HepG2 (cell line): ENCODE measurements around the gene SNRPD3. TPM values are rescaled to one million over a fixed set of nuclear protein-coding genes. Genes with fewer than 3 reads are reported as not detected.

ENCODE experiments used
- ARNTL ChIP-seq: sonication (generic); formaldehyde crosslinking; IDR thresholded peaks from 2 replicates; pipeline ENCODE4 v1.4.0; 2020; ENCODE audit warnings: mild to moderate bottlenecking, missing genetic modification reagents
- ATF7-NPFF ChIP-seq: sonication (generic); formaldehyde crosslinking; IDR thresholded peaks from 2 replicates; pipeline ENCODE4 v1.8.1; 2023; ENCODE audit warnings: mild to moderate bottlenecking, low read depth, missing genetic modification reagents, moderate library complexity
- HMG20B ChIP-seq: conservative IDR thresholded peaks from 2 replicates; pipeline ENCODE4 v1.6.1; 2016; ENCODE audit warnings: missing genetic modification reagents, missing compliant biosample characterization
- JARID2 ChIP-seq: sonication (generic); formaldehyde crosslinking; IDR thresholded peaks from 2 replicates; pipeline ENCODE4 v1.8.1; 2023; ENCODE audit warnings: missing genetic modification reagents, inconsistent platforms; ENCODE audit not compliant: insufficient replicate concordance
- MED8 ChIP-seq: sonication (generic); formaldehyde crosslinking; IDR thresholded peaks from 2 replicates; pipeline ENCODE4 v1.8.1; 2023; ENCODE audit warnings: mild to moderate bottlenecking, missing genetic modification reagents; ENCODE audit not compliant: insufficient replicate concordance
- NFAT5 ChIP-seq: sonication (generic); formaldehyde crosslinking; IDR thresholded peaks from 2 replicates; pipeline ENCODE4 v1.4.0; 2020; ENCODE audit warnings: missing genetic modification reagents
- NFYC ChIP-seq: IDR thresholded peaks from 2 replicates; pipeline ENCODE4 v1.6.1; 2016; ENCODE audit warnings: missing genetic modification reagents, missing compliant biosample characterization
- SP1 ChIP-seq, 2 experiments: fragments of 450-650 bp in 1 of 2; sonication (generic) in 1 of 2; formaldehyde crosslinking in 1 of 2; IDR thresholded peaks; 2 replicates each; pipeline versions ENCODE4 v1.4.0 to v1.6.1; 2016 to 2020; ENCODE audit warnings: missing genetic modification reagents in 1 of 2
- TARDBP ChIP-seq: sonication (generic); formaldehyde crosslinking; IDR thresholded peaks from 2 replicates; pipeline ENCODE4 v1.8.0; 2022; ENCODE audit warnings: mild to moderate bottlenecking, missing genetic modification reagents
- ZNF17 ChIP-seq: sonication (generic); formaldehyde crosslinking; IDR thresholded peaks from 2 replicates; pipeline ENCODE4 v1.5.0; 2020; ENCODE audit warnings: mild to moderate bottlenecking, missing genetic modification reagents
- ZNF768 ChIP-seq: sonication (generic); formaldehyde crosslinking; IDR thresholded peaks from 2 replicates; pipeline ENCODE4 v1.4.0; 2020; ENCODE audit warnings: missing genetic modification reagents
- polyA plus RNA-seq, 8 experiments: library from polyadenylated mRNA; depleted of rRNA in 3 of 8; stranded (reverse) in 7 of 8; unstranded in 1 of 8; fragments of >200 nt; fragmentation: Illumina TruSeq in 4 of 8; extraction: Trizol in 4 of 8; gene quantifications; 2 replicates each; pipeline versions ENCODE4 v1.2.1 to v1.2.3, GENCODE V29; 2011 to 2016; ENCODE audit warnings: low read depth in 4 of 8, missing spikeins in 1 of 8, mixed read lengths in 1 of 8; ENCODE audit not compliant: insufficient read depth in 1 of 8
- total RNA-seq, 5 experiments: library from RNA; depleted of rRNA; stranded (reverse); fragments of >200 nt; fragmentation: Illumina TruSeq; extraction: Trizol; gene quantifications; 2 replicates each; pipeline ENCODE4 v1.2.3, GENCODE V29; 2016; ENCODE audit warnings: low read depth in 1 of 5
- TF ChIP-seq, protein P1 (sequence below): sonication (generic); formaldehyde crosslinking; IDR thresholded peaks from 2 replicates; pipeline ENCODE4 v1.5.1; 2020; ENCODE audit warnings: mild to moderate bottlenecking, moderate library complexity, missing genetic modification reagents

Gene SNRPD3
- total and polyA plus RNA-seq, 2 of the 13 experiments (the other 11 are each of a cell fraction or from before 2014, with no cell fraction given) = 110 to 209 TPM

GRCh38 chr22:24587948-24588347 is 32.1 kb downstream of the SNRPD3 start (continued):
- TF ChIP-seq ATF7-NPFF (CRISPR knock-in tag) (no peak), JARID2 (CRISPR knock-in tag) (no peak), MED8 (CRISPR knock-in tag) (no peak), SP1 (IDR thresholded peaks at IDR 0.05) (no peak), SP1 (CRISPR knock-in tag; IDR thresholded peaks at IDR 0.05) (no peak), TARDBP (CRISPR knock-in tag) (no peak), ZNF17 (no peak), ARNTL (CRISPR knock-in tag) (no peak), NFYC (CRISPR knock-in tag) (no peak), NFAT5 (CRISPR knock-in tag) (no peak), HMG20B (CRISPR knock-in tag) (no peak), ZNF768 (CRISPR knock-in tag) (no peak)
- TF ChIP-seq, protein P1, sequence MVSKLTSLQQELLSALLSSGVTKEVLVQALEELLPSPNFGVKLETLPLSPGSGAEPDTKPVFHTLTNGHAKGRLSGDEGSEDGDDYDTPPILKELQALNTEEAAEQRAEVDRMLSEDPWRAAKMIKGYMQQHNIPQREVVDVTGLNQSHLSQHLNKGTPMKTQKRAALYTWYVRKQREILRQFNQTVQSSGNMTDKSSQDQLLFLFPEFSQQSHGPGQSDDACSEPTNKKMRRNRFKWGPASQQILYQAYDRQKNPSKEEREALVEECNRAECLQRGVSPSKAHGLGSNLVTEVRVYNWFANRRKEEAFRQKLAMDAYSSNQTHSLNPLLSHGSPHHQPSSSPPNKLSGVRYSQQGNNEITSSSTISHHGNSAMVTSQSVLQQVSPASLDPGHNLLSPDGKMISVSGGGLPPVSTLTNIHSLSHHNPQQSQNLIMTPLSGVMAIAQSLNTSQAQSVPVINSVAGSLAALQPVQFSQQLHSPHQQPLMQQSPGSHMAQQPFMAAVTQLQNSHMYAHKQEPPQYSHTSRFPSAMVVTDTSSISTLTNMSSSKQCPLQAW (CRISPR knock-in tag) = no peak
